NCI-H345 treated with DMSO at 0.1 percent for 48 hours (cell line): ENCODE results near the gene DUSP7.

ENCODE experiments used
- DNase-seq: peaks from one replicate; lab custom pipeline; 2025; ENCODE audit not compliant: unreplicated experiment; lab: John Stamatoyannopoulos, UW

The DUSP7 gene

GRCh38 chr3:52086976-52087663 is 30.7 kb upstream of the DUSP7 start:
- no peak for DNase-seq

GRCh38 chr3:52086461-52086860 is 30.1 kb upstream of the DUSP7 start:
- no peak for DNase-seq

GRCh38 chr3:52085681-52086282 is 29.4 kb upstream of the DUSP7 start:
- no peak for DNase-seq

GRCh38 chr3:52084954-52085680 is 28.7 kb upstream of the DUSP7 start:
- no peak for DNase-seq

GRCh38 chr3:52084216-52084945 is 28.0 kb upstream of the DUSP7 start:
- no peak for DNase-seq

GRCh38 chr3:52083556-52084087 is 27.3 kb upstream of the DUSP7 start:
- DNase-seq = no peak

GRCh38 chr3:52082951-52083350 is 26.6 kb upstream of the DUSP7 start:
- DNase-seq = no peak

GRCh38 chr3:52080830-52081719 is 24.7 kb upstream of the DUSP7 start:
- DNase-seq = no peak

- DNase-seq = no peak
These were observed 23.6 kb upstream of the DUSP7 start for GRCh38 chr3:52079958-52080357.

- no peak for DNase-seq
These were observed 22.6 kb upstream of the DUSP7 start for GRCh38 chr3:52078781-52079560.

- DNase-seq = no peak
These were observed 21.6 kb upstream of the DUSP7 start for GRCh38 chr3:52077925-52078324.

GRCh38 chr3:52076896-52077780 is 20.8 kb upstream of the DUSP7 start:
- DNase-seq = no peak

GRCh38 chr3:52073490-52073889 is 17.1 kb upstream of the DUSP7 start:
- DNase-seq = no peak

GRCh38 chr3:52072471-52072870 is 16.1 kb upstream of the DUSP7 start:
- no peak for DNase-seq

- no peak for DNase-seq
These were observed 15.6 kb upstream of the DUSP7 start for GRCh38 chr3:52072020-52072419.

GRCh38 chr3:52070724-52071621 is 14.6 kb upstream of the DUSP7 start:
- DNase-seq = no peak

GRCh38 chr3:52069855-52070254 is 13.5 kb upstream of the DUSP7 start:
- DNase-seq = no peak

- no peak for DNase-seq
These were observed 12.8 kb upstream of the DUSP7 start for GRCh38 chr3:52069135-52069534.
